PC-3 (cell line): ENCODE data around the gene MS4A4A.

Experiments
- CTCF ChIP-seq: fragments of 300-600 bp; sonication (generic); conservative IDR thresholded peaks from 2 replicates; pipeline ENCODE4 v1.5.1; 2017; ENCODE audit warnings: antibody characterized with exemption, low read depth, mild to moderate bottlenecking, low read length
- EZH2 ChIP-seq: fragments of 300-600 bp; sonication (generic); IDR thresholded peaks from one replicate; pipeline ENCODE4 v1.6.1; 2017; ENCODE audit warnings: antibody characterized with exemption, mild to moderate bottlenecking, low read length; ENCODE audit not compliant: unreplicated experiment

GRCh38 chr11:60338053-60338452 lies 57.6 kb downstream of the MS4A4A start:
- TF ChIP-seq CTCF (no peak), EZH2 (no peak)
